Measurements from ENCODE around the gene RPS26.
"Not testable (repeated sequence)": the region's sequence is repeated elsewhere in the genome, so short reads cannot be mapped to it uniquely, and the experiment has no call there.

GRCh38 chr12:56003376-56003775, 38.3 kb upstream of the RPS26 start:
- not testable (repeated sequence) for TF ChIP-seq CTCF (IDR thresholded peaks at IDR 0.05; ENCODE audit: extremely low read depth in 1 of 2, insufficient read depth in 1 of 2, low read depth in 1 of 2, low read length in 2 of 2); EZH2 (IDR thresholded peaks at IDR 0.05; ENCODE audit: borderline replicate concordance, low read depth, low read length, severe bottlenecking); JUN (IDR thresholded peaks at IDR 0.05; ENCODE audit: borderline replicate concordance, insufficient read depth, insufficient read length, low read depth); POLR2A (IDR thresholded peaks at IDR 0.05; ENCODE audit: low read depth, low read length); POLR2AphosphoS5 (IDR thresholded peaks at IDR 0.05; ENCODE audit: insufficient read depth, low read depth, low read length); FOS (IDR thresholded peaks at IDR 0.05; ENCODE audit: borderline replicate concordance, insufficient read depth, low read length); MYC (IDR thresholded peaks at IDR 0.05; ENCODE audit: low read depth, low read length); MAX (IDR thresholded peaks at IDR 0.05; ENCODE audit: insufficient read depth, insufficient read length); GATA2 (IDR thresholded peaks at IDR 0.05; ENCODE audit: insufficient read depth, insufficient read length, low read depth, low read length)

Data from endothelial cell of umbilical vein (primary cell).